GDM1 (cell line): ENCODE measurements around the gene KCNJ3.
A peak's percentile ranks its signal among the peaks of the same experiment; 100 is the strongest.

Source experiments
- DNase-seq: peaks from one replicate; lab custom pipeline; 2025; lab: John Stamatoyannopoulos, UW

KCNJ3 gene, protein sequence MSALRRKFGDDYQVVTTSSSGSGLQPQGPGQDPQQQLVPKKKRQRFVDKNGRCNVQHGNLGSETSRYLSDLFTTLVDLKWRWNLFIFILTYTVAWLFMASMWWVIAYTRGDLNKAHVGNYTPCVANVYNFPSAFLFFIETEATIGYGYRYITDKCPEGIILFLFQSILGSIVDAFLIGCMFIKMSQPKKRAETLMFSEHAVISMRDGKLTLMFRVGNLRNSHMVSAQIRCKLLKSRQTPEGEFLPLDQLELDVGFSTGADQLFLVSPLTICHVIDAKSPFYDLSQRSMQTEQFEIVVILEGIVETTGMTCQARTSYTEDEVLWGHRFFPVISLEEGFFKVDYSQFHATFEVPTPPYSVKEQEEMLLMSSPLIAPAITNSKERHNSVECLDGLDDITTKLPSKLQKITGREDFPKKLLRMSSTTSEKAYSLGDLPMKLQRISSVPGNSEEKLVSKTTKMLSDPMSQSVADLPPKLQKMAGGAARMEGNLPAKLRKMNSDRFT

DNA sequence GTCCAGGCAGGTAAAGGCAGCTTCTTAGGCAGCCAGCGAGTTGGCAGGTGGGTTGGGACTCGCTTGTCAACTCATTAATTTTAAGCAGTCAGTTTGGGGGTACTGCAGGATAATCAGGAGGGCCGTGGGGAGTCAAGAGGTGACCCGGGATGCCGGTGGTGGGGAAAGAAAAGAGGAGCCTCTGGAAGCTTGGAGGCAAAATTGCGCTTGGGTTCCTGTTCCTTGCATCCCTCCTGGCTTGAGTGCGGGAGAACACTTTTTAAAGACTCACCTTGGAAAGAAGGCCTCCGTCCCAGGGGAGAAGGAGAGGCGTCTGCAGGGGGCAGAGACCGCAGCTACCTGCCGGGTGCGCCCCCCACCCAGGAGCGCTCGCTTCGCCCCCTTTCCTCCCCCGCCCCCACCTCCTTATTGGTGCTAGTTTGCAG lies at the start of gene KCNJ3:
Gene KCNJ3, plus strand, starts transcription at position 400 of the 425 bp plus-strand sequence. CDS start 81 bp downstream, outside the sequence.
- DNase-seq = no peak

DNA sequence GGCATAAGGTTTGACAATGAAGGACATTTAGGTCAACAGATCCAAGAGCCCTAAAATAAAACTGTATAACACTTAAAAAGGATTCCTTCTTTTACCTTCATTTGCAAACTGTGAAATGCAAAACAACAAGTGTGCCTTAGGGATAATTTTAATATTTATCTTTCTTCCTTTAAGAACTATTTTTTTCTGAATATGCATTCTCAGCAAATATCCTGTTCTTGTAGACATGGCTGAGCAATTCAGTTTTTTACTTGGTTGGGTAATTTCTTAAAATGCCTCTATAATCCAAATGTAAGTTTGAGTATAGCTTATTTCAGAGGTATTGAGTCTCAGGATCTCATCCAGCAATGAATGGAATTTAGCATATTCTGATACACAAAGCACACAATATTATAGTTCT lies 43.0 kb upstream of the KCNJ3 start:
- no peak for DNase-seq

DNA sequence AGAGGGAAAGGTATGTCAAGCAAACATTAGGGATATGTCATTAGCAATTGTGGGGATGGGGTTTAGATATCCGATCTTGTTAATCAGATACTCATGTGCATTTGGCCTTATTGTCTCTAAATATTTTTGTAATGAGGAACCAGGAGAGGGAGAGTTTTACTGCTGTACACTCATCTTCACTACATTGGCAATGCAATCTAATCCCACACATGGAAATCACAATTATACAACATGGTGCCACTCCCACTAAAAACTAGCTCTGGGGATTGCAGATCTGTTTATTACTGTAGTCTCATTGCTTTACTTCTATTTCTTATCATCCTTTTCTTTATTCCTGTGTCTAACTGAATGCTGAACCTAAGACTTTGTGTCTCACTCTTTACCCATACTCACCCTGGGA lies 39.6 kb upstream of the KCNJ3 start:
- DNase-seq = no peak

DNA sequence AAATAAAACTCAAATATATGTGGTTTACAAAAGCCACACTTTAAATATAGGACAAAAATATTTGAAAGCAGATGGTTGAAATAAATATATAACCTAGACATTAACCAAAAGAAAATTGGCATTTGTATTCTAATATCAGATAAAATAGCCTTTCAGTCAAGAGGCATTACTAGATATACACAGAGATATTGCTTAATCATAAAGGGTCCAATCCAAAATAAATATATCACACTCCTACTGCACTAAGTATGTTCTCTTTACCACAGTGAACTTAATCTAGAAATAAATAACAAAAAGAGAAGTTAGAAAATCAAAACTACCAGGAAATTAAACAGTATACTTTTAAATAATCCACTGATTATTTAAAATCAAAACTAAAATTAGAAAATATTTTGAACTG lies 34.2 kb upstream of the KCNJ3 start:
- no peak for DNase-seq

DNA sequence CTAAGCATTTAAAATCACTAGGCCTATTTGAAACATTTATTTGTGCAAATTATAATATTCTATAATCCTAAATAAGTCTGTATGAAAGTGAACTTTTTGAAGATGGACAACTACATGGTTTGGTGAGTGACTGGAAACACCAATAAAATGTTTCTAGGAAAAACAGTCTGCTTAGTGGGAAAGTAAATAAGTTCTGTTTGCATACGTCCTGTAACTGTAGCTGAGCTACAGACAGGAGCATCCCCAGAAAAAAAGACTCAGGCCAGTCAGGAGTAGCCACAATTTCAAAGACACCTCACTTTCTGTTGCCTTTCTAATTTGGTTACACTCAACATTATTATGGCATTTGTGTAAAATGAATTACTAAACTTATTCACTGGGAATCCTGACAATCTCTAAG lies 28.4 kb upstream of the KCNJ3 start:
- DNase-seq = no peak

DNA sequence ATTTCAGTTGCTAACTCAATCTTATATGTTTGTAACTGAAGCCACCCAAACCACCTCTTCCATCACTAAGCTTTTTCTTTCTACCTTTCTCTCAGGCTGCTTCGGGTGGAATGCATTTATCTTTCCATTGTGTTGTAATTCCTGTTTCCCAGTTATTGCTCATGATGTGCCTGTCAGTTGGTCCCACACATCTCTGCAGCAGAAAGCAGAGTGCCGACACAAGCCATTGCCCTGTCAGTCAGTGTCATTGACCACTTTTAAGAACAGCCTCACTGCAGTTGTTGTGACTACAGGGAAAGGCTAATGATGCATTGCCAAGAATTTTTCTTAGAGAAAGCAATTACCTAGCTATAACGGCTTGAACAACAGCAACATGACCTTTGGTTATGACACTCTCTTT lies 24.8 kb upstream of the KCNJ3 start:
- no peak for DNase-seq

DNA sequence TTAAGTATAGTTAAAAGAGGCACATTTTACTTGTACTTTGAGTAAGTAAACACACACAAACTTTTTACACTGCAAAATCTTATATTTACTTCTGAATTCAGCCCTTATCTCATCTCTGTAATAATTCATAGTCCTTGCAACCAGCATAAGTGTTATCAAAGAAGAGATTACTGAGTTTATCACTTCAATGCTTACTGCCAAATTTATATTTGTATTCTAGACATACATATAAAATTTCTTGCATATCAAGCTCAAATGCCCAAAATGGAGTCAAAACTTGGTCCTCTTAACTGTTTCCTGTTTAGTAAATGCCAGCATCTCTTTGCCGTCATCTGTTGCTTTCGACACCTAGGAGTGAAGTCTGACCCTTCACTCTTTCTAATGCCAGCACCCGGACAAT lies 21.1 kb upstream of the KCNJ3 start:
- DNase-seq = no peak

DNA sequence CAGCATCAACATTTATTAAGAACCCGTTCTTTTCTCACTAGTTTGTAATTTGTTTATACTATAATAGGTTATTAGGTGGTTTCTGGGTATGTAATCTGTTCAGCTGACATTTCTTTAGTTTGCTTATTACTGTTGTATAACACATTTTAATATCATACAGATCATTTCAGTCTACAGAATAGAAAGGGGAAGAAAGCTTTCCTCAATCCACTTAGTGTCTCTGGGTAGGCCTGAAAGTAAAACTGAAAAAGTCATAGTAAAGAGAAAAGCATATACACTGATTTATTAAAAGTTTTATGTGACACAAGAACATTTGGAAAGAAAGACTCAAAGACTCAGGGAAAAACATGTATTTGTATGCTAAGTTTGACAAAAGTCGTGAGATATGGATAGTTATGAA lies 16.8 kb upstream of the KCNJ3 start:
- no peak for DNase-seq

DNA sequence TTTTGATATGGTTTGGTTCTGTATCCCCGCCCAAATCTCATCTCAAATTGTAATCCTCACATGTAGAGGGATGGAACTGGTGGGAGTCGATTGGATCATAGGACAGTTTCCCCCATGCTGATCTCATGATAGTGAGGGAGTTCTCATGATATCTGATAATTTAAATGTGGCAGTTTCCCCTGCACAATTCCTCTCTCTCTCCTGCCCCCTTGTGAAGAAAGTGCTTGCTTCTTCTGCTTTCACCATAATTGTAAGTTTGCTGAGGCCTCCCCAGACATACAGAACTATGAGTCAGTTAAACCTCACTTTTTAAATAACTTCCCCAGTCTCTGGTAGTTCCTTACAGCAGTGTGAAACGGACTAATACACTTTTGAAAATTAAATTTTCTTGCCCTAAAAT lies 12.3 kb upstream of the KCNJ3 start:
- DNase-seq = peak; percentile 0

DNA sequence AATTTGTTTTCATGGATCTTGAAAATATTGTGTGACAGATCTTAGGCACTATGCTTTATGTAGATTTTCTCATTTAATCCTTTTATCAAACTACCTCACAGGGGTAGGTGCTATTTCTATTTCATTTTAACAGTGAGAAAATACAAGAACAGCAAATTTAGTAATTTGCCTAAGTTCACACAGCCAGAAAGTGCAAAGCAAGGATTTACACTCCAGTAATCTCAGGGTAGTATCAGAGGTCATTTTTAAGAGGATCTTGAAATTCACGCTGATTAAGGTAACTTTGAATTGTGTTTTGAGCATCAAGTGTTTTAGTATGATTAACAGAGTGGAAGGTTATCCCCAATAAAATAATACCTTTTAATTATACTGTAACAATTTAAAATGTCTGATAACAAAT lies 10.1 kb upstream of the KCNJ3 start:
- DNase-seq = no peak

DNA sequence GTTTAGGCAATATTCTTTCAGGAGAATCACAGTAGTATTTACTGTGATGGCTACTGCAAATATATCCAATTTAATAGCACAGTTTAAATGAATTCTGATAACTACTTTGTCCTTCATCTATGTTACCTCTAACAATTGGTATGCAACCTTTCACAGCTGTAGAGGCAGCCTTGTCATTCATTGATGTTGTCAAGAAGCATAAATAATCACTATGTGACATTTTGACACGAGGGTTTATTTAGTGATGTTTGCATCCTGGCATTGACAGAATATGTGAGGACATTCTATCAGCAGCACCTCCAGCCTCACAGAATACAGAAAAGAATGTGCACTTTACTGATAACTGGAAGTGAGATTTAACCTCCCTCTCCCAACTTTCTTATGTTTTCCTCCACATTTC lies 9.3 kb upstream of the KCNJ3 start:
- DNase-seq = no peak

DNA sequence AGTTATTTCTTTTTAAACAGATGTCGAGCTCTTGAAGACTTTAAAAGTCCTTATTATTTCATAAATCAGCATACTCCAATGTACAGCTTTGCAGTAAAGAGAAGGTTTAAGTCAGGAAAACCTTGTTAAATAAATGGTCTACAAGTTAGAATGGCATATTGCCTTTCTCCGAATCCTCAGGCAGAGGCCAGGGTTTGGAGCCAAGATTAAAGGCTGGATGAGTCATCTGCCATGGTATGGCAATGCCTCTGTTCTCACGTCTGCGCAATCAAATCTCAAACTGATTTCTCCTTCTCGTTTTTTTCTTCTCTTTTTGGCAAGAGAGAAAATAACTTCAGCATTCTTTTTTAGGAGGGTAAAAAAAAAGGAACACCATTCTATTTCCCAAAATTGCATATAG lies 5.6 kb upstream of the KCNJ3 start:
- no peak for DNase-seq

DNA sequence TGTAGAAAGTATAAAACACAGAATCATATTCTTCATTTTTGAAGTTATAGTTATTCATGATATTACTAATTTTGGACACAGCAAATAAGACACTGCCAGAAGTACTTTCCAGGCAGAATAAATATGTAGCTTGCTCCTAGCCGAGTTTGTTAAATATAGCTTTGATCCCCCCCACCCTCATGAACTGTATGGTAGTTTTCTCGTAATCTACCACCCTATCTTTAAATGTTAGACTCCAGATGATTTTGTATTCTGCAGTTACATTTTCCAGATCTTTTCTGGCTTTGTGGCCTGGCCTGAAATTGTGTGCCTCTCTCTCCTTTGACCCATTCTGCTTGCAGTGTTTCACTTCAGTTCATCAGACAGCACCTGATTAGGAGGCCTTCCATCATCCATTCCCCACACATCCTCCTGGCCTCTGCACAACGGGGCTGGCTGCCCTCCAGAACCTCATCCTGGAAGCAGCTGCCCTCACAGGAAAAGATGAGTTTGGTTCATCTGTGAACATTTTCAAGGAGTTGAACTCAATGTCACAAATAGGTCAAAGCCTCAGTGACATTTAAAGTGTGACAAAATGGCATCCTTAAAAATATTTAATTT lies 4.7 kb upstream of the KCNJ3 start:
- no peak for DNase-seq

DNA sequence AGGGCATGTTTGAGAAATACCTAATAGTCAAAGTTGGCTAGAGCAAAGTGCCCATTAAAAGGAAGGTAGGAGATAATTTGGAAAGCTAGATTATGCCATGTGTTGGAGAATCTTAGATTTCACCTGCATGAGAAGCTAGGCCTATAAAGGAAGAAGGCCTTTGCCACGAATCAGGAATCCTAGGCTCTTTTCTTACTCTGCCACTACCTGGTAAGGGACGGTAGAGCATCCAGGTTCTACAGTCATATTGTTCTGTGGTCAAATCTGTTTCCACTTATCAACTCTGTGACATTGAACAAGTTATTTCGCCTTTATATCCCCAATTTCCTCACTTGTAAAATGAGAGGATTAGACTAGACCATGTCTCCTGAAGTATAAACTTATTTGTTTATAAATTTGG lies 3.6 kb upstream of the KCNJ3 start:
- no peak for DNase-seq

DNA sequence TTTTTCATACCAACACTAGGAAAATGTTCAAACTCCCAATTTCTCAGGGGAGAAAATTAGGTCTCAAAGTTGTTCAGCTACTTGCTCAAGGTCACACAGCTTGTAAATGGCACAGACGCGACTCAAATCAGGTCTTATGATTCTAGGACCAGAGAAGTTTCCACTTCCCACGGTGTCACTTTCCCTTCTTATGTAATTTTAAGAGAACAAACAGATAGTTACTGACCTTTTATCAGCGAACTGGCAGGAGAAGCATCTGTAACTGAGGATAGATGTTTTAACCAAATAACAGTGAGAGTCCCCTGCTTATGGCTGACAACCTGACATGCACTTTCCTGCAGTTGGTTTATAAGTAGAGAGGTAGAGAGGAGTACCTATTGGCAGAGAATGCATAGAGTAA lies 2.1 kb upstream of the KCNJ3 start:
- DNase-seq = no peak

DNA sequence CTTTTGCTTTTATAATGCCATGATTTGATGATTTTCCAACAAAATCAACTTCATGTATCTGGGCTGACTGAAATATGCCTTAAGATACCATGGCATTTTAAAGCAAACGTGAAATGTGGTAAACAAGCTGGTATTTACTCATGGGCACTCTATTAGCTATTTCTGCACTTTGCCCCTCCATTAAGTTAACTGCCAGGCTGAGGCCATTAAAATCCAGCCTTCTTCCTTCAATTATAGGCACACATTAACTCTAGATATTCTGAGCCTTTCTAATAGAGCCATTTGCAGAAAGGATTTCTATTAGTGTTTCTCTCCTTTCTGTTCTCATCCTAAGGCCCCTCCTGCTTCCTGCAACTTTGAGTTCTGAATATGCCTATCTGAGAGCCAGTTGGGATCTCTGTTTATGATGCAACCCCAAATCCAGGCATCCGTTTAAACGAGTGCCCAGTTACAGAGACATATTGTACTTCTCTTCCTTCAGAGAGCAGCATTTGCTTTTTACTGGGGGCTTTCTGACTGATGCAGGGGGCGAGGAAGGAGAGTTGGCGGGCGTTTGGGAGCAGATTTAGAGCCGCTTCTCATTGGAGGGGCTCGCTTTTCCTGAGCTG lies 1.6 kb upstream of the KCNJ3 start:
- DNase-seq = no peak

DNA sequence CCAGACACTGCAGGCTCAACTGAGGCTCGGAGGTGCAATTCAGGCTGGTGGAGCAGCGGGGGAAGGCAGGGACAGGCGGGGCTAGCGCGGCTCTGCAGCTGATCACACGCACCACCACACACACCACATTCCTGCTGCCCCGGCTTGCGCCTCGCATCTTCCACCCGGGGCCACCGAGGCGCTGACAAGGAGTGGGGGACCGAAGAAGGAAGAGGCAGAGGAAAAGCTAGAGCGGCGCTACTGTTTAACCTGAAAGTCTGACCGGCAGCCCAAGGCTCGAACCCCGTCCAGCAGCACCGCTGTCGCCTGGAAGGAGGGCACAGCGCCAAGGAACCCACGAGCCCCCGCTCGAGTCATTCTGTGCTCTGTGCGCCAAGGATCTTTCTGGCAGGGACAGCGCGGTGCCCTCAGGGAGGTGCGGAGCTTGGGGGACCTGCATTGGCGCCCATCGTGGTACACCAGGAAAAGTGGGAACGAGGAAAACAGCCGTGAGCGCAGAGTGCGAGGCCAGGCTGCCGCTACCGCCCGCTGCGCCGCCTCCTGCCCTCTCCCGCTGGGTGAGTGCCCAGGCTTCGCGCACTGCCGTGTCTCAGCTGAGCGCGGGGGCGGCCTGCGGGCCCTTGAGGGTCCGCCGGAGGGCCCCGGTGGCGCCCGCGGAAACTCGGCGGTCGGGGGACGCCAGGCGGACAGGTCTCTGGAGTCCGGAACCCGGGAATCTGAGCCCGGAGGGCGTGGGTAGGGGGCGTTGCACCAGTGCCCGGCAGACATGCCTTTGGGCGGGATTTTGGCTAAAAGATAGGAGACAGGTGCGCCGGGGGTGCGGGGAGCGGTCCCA lies 860 bp upstream of the KCNJ3 start:
- no peak for DNase-seq

DNA sequence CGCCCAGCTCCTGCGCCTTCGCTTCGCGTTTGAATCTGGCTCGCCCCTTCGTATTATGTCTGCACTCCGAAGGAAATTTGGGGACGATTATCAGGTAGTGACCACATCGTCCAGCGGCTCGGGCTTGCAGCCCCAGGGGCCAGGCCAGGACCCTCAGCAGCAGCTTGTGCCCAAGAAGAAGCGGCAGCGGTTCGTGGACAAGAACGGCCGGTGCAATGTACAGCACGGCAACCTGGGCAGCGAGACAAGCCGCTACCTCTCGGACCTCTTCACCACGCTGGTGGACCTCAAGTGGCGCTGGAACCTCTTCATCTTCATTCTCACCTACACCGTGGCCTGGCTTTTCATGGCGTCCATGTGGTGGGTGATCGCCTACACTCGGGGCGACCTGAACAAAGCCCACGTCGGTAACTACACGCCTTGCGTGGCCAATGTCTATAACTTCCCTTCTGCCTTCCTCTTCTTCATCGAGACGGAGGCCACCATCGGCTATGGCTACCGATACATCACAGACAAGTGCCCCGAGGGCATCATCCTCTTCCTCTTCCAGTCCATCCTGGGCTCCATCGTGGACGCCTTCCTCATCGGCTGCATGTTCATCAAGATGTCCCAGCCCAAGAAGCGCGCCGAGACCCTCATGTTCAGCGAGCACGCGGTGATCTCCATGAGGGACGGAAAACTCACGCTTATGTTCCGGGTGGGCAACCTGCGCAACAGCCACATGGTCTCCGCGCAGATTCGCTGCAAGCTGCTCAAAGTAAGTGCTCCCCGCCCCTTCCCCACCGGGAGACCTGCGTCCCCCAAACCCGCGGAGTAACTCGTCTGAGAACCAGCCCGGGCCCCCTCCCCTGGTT lies 453 bp downstream of the KCNJ3 start:
- no peak for DNase-seq

DNA sequence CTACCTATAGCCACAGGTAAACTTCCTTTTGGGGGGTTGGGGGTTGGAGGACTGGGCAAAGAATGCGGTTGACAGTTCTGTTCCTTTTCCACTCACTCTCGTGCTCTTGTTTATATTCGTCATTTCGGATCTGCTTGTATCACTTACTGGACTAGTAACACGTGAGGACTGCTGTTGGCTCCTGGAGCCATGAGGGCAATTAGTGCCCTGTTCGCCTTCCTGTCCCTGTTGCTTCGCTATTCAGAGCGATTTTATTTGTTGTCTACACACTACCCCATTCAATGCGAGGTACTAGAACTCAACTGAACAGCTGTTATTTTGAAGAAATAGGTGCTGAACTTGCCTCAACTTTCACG lies 1.1 kb downstream of the KCNJ3 start:
- DNase-seq = no peak

DNA sequence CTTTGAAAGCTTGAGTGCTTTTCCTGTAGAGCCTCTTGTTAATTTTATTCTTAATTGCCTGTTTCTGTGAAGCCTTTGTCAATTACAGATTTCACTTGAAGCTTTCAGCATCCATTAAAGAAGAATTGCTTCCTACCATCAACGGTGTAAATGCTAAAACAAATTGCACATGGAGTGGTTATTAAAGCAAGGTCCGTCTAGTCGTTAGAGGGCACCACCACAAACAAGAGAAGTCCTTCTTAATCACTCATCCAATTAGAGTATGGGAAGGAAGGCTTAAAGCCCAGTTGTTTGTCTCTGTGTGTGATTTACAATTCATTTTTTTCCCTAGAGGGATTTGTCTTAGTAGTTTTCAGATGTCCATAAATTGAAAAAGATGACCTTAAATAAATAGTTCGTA lies 1.6 kb downstream of the KCNJ3 start:
- no peak for DNase-seq

DNA sequence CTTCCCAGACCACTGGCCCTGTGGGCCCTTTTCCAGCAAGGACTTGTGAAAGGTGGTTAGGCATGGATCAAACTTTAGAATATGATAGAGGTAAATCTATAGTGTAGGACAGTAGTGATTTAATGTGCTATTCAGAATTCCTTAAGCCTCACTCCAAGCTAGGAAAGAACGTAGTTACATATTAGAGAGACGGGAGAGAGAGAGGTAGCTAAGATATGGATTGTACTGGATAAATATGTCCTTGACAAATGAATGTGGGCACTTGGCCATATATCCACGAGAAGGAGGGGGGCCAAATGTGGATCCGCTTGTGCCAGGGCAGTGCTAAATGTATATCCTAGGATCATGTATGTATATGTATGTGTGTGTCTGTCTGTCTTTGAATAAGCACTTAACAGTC lies 6.5 kb downstream of the KCNJ3 start:
- DNase-seq = no peak

DNA sequence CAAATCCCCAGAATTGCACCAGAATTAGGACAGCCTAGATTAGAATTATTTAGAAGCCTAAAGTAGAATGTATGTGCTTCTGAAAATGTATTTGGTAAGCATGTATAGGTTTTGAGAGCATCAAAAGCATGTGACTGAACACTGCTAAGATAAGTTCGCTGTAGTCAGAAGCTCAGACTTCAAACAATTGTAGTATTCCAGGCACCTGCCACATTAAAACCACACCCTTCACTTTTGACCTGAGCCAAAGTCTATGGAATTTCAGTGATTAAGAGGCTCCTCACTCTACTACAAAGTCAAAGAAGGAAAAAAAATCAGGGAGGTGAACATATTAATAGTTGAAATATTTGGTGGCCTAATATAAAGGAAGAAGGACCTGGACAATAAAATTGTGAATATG lies 8.2 kb downstream of the KCNJ3 start:
- DNase-seq = no peak
